Measurements from ENCODE around the gene BTNL3.

Gene BTNL3

DNA sequence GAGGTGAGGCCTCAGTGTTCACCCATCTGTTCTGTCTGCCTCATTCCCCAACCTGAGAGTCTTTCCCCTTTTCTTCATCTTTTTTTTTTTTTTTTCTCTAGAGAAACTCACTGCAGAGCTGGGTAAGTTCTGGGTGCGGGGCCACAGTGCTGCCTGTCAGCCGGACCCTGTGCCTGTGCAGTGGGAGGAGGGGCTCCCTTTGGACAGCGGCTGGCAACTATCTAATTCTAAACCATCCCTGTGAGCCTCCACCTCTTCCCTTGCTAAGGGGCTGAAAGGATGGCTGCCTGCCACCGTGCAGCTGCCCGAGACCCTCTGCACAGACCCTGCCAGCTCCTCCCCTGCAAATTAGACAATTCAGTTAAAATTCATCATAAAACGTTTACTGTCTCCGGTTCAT, 65.5 kb downstream of the BTNL3 start:
- H3K4me3 ChIP-seq (ENCODE audit: control insufficient read depth, low read depth, low read length), result no peak overlapping the region
- TF ChIP-seq CTCF (conservative IDR thresholded peaks at IDR 0.05; ENCODE audit: control insufficient read depth, insufficient read depth, low read depth, low read length), result no peak
- DNase-seq (ENCODE audit: low read depth), result no peak

- DNase-seq (ENCODE audit: low read depth), result no peak
- TF ChIP-seq CTCF (conservative IDR thresholded peaks at IDR 0.05; ENCODE audit: control insufficient read depth, insufficient read depth, low read depth, low read length), result no peak
- no peak overlapping the region for H3K4me3 ChIP-seq (ENCODE audit: control insufficient read depth, low read depth, low read length)
These were observed 66.3 kb downstream of the BTNL3 start for GRCh38 chr5:181054871-181055459.
